ENCODE data around the gene GNAT3. TPM values are rescaled to one million over a fixed set of nuclear protein-coding genes. Genes with fewer than 3 reads are reported as not detected.

The GNAT3 gene
- total and polyA plus RNA-seq, 2 of the 8 experiments (the other 6 are each of a cell fraction or from before 2014, with no cell fraction given): not detected

DNA sequence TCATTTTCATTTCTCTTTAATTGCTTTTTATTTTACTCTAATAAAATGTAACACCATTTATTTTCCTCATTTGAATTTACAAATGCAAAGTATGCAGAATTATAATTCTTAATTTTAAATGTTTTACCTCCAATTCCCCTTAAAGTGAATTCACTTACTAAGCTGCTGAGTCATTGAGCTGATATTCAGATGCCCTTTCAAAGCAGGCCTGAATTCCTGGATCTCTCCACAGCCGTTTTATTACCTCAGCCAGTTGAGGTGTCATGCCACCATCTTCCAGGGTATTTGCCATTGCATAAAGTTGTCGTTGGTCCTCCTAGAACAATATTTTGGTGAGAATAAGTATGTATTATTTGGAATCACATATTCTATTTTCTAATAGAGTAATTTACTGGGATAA lies 33.2 kb downstream of the GNAT3 start (continued):
- TF ChIP-seq CHD7 (IDR thresholded peaks at IDR 0.05; ENCODE audit: insufficient replicate concordance, low read length): no peak
- no peak for TF ChIP-seq CHD2 (IDR thresholded peaks at IDR 0.05; ENCODE audit: low read length)

Measured in H1 (cell line).